Measurements from ENCODE around the gene ARAP2. TPM values are rescaled to one million over a fixed set of nuclear protein-coding genes. Genes with fewer than 3 reads are reported as not detected.

Gene ARAP2
- total RNA-seq, 2 experiments from 2014 or later: 30.0 to 31.0 TPM

- Mint-ChIP-seq H3K27me3 (no peaks in the 10 kb centered on the region), H3K4me1 (ENCODE audit: low read depth) (no peaks in the 10 kb centered on the region), H3K27ac (no peak overlapping the region), H3K36me3 (ENCODE audit: low read depth) (no peaks in the 10 kb centered on the region), H3K4me3 (no peak overlapping the region), H3K9me3 (no peaks in the 10 kb centered on the region)
- ChIA-PET CTCF (no interaction called here), POLR2A (no interaction called here)
- ATAC-seq: no peak
- TF ChIP-seq CTCF (IDR thresholded peaks at IDR 0.05): no peak
- no peak for DNase-seq
- intact Hi-C loops (cut with micrococcal nuclease): no loop called here
These were observed 192.7 kb downstream of the ARAP2 start for GRCh38 chr4:36051634-36052033.

- no peak for DNase-seq
- H3K4me1 Mint-ChIP-seq (ENCODE audit: low read depth): no peaks in the 10 kb centered on the region
- H3K9me3 Mint-ChIP-seq: no peaks in the 10 kb centered on the region
- no peak for ATAC-seq
- POLR2A ChIA-PET: no interaction called here
- no peak overlapping the region for H3K4me3 Mint-ChIP-seq
- H3K36me3 Mint-ChIP-seq (ENCODE audit: low read depth): no peaks in the 10 kb centered on the region
- CTCF ChIA-PET: no interaction called here
- TF ChIP-seq CTCF (IDR thresholded peaks at IDR 0.05): no peak
- no peak overlapping the region for H3K27ac Mint-ChIP-seq
- intact Hi-C loops (cut with micrococcal nuclease): no loop called here
- H3K27me3 Mint-ChIP-seq: no peaks in the 10 kb centered on the region
These were observed 198.3 kb downstream of the ARAP2 start for GRCh38 chr4:36046026-36046425.

DNA sequence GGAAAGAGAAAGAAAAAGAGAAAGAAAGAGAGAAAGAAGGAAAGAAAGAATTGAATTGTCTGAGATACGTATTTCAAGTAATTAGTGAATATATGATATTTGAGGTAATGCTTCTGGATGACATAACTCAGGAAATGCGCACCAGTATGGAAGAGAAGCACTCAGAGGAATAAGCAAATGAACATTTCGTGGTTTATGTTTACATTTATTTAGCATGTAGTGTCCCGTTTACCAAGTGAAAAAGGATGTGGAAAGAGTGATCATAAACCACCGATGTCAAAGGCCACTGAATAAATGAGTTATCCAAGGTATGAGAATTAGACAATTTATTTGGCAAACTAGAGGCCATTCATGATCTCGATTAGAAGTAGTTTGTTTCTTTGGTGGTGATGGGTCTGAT, 200.4 kb downstream of the ARAP2 start:
- H3K36me3 Mint-ChIP-seq (ENCODE audit: low read depth): no peaks in the 10 kb centered on the region
- no peak for TF ChIP-seq CTCF (IDR thresholded peaks at IDR 0.05)
- H3K9me3 Mint-ChIP-seq: no peaks in the 10 kb centered on the region
- CTCF ChIA-PET: no interaction called here
- no peak overlapping the region for H3K4me3 Mint-ChIP-seq
- intact Hi-C loops (cut with micrococcal nuclease): no loop called here
- no peaks in the 10 kb centered on the region for H3K27me3 Mint-ChIP-seq
- H3K4me1 Mint-ChIP-seq (ENCODE audit: low read depth): no peaks in the 10 kb centered on the region
- POLR2A ChIA-PET: no interaction called here
- ATAC-seq (no peak), DNase-seq (no peak)
- H3K27ac Mint-ChIP-seq: no peak overlapping the region

DNA sequence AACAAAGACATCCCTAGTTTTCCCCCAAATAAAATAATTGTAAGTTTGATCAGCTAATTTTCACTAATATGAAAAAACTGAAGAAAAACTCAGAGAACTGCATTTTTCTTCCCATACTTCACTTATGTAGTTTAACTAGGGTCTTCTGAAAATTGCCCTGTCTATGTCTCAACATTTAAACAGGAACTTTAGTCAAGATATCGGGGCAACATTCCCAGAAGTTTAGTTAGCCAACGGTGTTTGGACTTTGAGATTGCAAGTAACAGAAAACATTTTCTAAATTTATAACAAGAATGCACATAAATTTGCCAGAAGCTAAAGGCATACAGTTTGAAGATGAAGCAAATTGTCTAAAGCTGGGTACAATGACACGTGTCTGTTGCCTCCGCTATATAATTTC, 201.1 kb downstream of the ARAP2 start:
- no peaks in the 10 kb centered on the region for H3K9me3 Mint-ChIP-seq
- no peak for TF ChIP-seq CTCF (IDR thresholded peaks at IDR 0.05)
- no peak for ATAC-seq
- no peak for DNase-seq
- H3K4me3 Mint-ChIP-seq: no peak overlapping the region
- H3K27me3 Mint-ChIP-seq: no peaks in the 10 kb centered on the region
- POLR2A ChIA-PET: no interaction called here
- H3K4me1 Mint-ChIP-seq (ENCODE audit: low read depth): no peaks in the 10 kb centered on the region
- no peaks in the 10 kb centered on the region for H3K36me3 Mint-ChIP-seq (ENCODE audit: low read depth)
- intact Hi-C loops (cut with micrococcal nuclease): no loop called here
- CTCF ChIA-PET: no interaction called here
- no peak overlapping the region for H3K27ac Mint-ChIP-seq

GRCh38 chr4:36042122-36042970, 202.0 kb downstream of the ARAP2 start:
- ChIA-PET POLR2A (no interaction called here), CTCF (no interaction called here)
- H3K4me3 Mint-ChIP-seq: no peak overlapping the region
- H3K27me3 Mint-ChIP-seq: no peaks in the 10 kb centered on the region
- intact Hi-C loops (cut with micrococcal nuclease): no loop called here
- DNase-seq (no peak), ATAC-seq (no peak)
- no peaks in the 10 kb centered on the region for H3K36me3 Mint-ChIP-seq (ENCODE audit: low read depth)
- H3K9me3 Mint-ChIP-seq: no peaks in the 10 kb centered on the region
- H3K27ac Mint-ChIP-seq: no peak overlapping the region
- TF ChIP-seq CTCF (IDR thresholded peaks at IDR 0.05): no peak
- H3K4me1 Mint-ChIP-seq (ENCODE audit: low read depth): no peaks in the 10 kb centered on the region
